ENCODE data around the gene GTF3C2. TPM values are rescaled to one million over a fixed set of nuclear protein-coding genes. Genes with fewer than 3 reads are reported as not detected.
"Not testable (repeated sequence)": the region's sequence is repeated elsewhere in the genome, so short reads cannot be mapped to it uniquely, and the experiment has no call there.

Gene GTF3C2
- total RNA-seq, 1 donor from 2014 or later, result 83.8 TPM

DNA sequence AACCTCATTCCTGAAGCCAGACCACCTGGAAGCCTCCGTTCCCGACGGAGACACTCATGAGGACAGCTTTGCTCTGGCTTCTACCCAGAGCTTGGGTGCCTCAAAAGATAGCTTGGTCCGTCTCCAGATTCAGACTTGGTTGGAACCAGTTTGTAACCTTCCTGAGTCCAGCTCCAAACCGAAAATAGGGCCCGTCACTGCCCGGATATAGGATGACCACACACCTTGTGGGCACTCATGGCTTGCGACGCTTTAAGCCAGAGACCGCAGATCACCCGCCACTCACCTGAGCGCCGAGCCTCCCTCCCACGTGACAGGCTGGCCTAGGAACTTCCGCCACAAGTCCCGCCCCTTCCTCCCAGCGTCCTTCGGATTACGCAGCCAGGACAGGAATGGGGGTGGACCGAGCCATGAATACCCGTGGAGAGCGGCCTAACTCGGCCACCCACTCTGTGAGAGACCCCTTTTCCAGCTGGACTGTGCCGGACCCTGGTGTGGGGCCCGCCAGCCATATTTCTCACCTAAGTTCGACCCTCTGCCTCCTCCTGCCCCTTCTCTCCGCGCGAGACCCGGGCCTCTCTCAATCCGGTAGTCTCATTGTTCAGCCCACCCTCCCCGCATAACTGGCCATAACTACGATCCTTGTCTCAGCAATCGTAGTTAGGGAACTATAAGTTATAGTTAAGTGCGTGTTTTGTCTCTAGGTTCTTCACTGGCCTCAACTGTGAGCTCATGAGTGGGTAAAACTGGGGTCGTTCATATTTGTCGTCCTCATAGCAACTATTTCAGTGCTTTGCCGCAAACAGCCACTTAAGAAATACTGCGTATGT lies 33.6 kb downstream of the GTF3C2 start, which contains the start of gene MPV17:
MPV17 (minus strand) TSS at position 332 of the 830 bp plus-strand sequence. CDS start 580 bp downstream, outside the sequence.
- no peaks in the 10 kb centered on the region for H3K27me3 Mint-ChIP-seq
- peak; percentile 96 for DNase-seq
- H3K9me3 Mint-ChIP-seq, result no peaks in the 10 kb centered on the region
- intact Hi-C loops (cut with micrococcal nuclease), result loop anchor here (1.0 to 5.0 kb wide), 3 partner anchors 34 to 106 kb away; partner anchors contain the start of genes CAD, EIF2B4, GTF3C2 and SNX17
- H3K27ac Mint-ChIP-seq, result peak within 1 kb of the TSS; percentile 98
- H3K4me1 Mint-ChIP-seq, result peaks cover 15% of the 10 kb centered on the region
- H3K36me3 Mint-ChIP-seq (ENCODE audit: low read depth), result peaks cover 27% of the 10 kb centered on the region
- H3K4me3 Mint-ChIP-seq, result peak within 1 kb of the TSS; percentile 99

DNA sequence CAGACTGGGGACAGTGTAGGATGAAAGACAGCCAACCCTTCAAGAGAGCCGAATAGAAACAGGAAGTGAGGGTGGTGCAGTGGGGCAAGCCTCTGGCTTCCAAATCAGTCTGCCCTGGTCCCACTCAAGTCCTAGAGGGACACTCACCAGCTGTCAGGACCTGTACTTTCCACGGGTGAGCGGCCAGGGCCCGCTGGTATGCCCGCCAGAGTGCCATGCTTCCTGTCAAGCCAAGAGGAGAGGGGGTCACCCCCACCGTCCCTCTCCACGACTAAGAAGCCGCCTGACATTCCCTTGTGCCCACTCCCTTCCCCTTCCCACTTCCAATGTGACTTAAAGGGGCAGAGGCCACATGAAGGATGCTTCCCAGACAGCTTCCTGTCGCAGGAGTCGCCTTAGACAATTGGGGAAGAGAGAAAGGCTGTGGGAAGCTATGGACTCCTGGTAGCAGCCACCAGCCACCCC lies 34.2 kb downstream of the GTF3C2 start:
- Mint-ChIP-seq H3K9me3 (no peaks in the 10 kb centered on the region), H3K27me3 (no peaks in the 10 kb centered on the region), H3K27ac (peak overlapping the region; percentile 98), H3K4me3 (peak overlapping the region; percentile 99), H3K4me1 (peaks cover 15% of the 10 kb centered on the region), H3K36me3 (ENCODE audit: low read depth) (peaks cover 26% of the 10 kb centered on the region)
- peak; percentile 74 for DNase-seq
- intact Hi-C loops (cut with micrococcal nuclease), result loop anchor here (2.0 to 5.0 kb wide), 2 partner anchors 34 to 105 kb away; partner anchors contain the start of genes CAD and GTF3C2

GRCh38 chr2:27320958-27321543 lies 35.5 kb downstream of the GTF3C2 start:
- peaks cover 15% of the 10 kb centered on the region for H3K4me1 Mint-ChIP-seq
- no peak overlapping the region for H3K27ac Mint-ChIP-seq
- DNase-seq, result no peak

DNA sequence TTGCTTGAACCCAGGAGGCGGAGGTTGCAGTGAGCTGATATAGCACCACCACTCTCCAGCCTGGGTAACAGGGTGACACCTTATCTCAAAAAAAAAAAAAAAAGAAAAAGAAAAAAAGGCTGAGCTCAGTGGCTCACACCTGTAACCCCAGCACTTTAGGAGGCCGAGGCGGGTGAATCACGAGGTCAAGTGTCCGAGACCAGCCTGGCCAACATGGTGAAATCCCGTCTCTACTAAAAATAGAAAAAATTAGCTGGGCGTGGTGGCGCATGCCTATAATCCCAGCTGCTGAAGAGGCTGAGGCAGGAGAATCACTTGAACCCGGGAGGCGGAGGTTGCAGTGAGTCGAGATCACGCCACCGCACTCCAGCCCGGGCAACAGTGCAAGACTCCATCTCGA lies 36.7 kb downstream of the GTF3C2 start:
- H3K4me3 Mint-ChIP-seq, H3K27ac Mint-ChIP-seq: not testable (repeated sequence)
- intact Hi-C loops (cut with micrococcal nuclease), result loop anchor here (5.0 kb wide), 1 partner anchor 103 kb away; the partner anchor contains the start of gene CAD

More at GRCh38 chr2:27320958-27321543, 35.5 kb downstream of the GTF3C2 start:
- Mint-ChIP-seq H3K9me3 (no peaks in the 10 kb centered on the region), H3K4me3 (no peak overlapping the region), H3K27me3 (no peaks in the 10 kb centered on the region), H3K36me3 (ENCODE audit: low read depth) (peaks cover 17% of the 10 kb centered on the region)
- intact Hi-C loops (cut with micrococcal nuclease), result loop anchor here (5.0 kb wide), 1 partner anchor 104 kb away; the partner anchor contains the start of gene CAD

DNA sequence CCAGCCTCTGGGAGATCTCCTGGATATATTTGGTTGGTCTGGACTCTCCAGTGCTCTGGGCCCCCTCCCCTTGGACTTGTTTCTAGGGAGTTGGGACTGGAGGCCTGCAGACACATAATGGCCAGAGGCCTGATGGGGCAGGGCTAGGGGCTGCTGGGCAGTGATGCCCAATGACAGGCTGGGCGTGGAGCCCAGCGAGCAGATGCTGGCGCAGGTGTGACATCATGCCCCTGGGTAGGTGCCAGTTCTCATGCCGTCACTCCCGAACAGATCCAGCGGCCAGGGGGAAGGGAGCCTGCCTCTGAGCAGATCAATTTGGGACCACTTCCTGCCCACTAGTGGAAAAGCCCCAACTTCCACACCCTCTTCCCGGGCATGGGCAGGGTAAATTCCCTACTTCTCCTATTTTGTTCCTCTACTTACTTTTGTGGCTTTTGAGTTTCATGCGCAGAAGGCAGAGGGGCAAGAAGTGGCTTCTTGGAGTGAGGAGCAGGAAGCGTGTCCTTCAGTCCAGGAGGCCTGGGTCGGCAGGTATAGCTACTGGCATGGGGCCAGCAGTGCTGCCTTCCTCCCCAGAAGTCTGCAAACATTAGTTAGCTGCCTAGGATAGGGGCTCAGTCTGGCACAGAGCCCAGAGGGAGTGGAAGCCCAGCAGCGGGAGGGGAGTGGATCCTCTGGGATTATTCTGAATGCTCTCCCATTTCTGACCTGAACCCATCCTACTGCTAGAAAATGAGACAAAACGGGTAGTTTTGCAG lies 39.7 kb downstream of the GTF3C2 start:
- Mint-ChIP-seq H3K9me3 (no peaks in the 10 kb centered on the region), H3K4me1 (peaks cover 5% of the 10 kb centered on the region), H3K36me3 (ENCODE audit: low read depth) (peaks cover 8% of the 10 kb centered on the region), H3K27ac (no peak overlapping the region), H3K27me3 (no peaks in the 10 kb centered on the region), H3K4me3 (no peak overlapping the region)
- no peak for DNase-seq
- intact Hi-C loops (cut with micrococcal nuclease), result no loop called here

More for the DNA sequence above, 36.7 kb downstream of the GTF3C2 start:
- H3K27me3 Mint-ChIP-seq, H3K9me3 Mint-ChIP-seq, DNase-seq: not testable (repeated sequence)
- Mint-ChIP-seq H3K36me3 (ENCODE audit: low read depth) (peaks cover 12% of the 10 kb centered on the region), H3K4me1 (peaks cover 15% of the 10 kb centered on the region)

GRCh38 chr2:27315122-27315521 lies 41.4 kb downstream of the GTF3C2 start:
- no peaks in the 10 kb centered on the region for H3K4me1 Mint-ChIP-seq
- no peak overlapping the region for H3K27ac Mint-ChIP-seq
- H3K36me3 Mint-ChIP-seq (ENCODE audit: low read depth), result peaks cover 13% of the 10 kb centered on the region
- H3K27me3 Mint-ChIP-seq, result no peaks in the 10 kb centered on the region
- intact Hi-C loops (cut with micrococcal nuclease), result no loop called here
- H3K9me3 Mint-ChIP-seq, result no peaks in the 10 kb centered on the region
- DNase-seq, result no peak
- H3K4me3 Mint-ChIP-seq, result no peak overlapping the region

GRCh38 chr2:27314709-27315108 lies 41.9 kb downstream of the GTF3C2 start:
- H3K27ac Mint-ChIP-seq, result no peak overlapping the region

DNA sequence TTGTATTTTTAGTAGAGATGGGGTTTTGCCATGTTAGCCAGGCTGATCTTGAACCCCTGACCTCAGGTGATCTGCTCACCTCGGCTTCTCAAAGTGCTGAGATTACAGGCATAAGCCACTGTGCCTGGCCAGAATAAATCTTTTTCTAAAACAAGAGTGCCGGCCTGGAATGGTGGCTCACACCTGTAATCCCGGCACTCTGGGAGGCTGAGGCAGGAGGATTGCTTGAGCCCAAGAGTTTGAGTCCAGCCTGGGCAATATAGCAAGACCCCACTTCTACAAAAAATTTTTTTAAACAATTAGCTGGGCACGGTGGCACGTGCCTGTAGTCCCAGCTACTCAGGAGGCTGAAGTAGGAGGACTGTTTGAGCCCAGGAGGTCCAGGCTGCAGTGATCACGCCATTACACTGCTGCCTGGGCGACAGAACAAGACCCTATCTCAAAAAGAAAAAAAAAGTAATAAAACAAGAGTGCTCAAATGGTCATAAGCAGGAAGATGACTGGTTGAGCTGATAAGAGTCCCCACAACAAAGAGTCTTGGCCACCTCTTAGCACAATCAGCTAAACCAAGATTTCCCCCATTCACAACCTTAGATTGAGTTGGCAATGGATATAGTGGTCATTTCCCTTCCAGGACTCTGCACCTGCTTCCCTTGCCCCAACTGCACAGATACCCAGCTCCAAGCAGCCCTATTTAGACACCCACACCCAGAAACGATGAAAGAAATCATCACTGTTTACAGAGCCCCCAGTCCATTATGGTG lies 42.5 kb downstream of the GTF3C2 start:
- intact Hi-C loops (cut with micrococcal nuclease), result no loop called here
- H3K9me3 Mint-ChIP-seq, result no peaks in the 10 kb centered on the region
- no peak overlapping the region for H3K4me3 Mint-ChIP-seq
- peaks cover 20% of the 10 kb centered on the region for H3K36me3 Mint-ChIP-seq (ENCODE audit: low read depth)
- H3K27ac Mint-ChIP-seq, result no peak overlapping the region
- no peaks in the 10 kb centered on the region for H3K27me3 Mint-ChIP-seq
- H3K4me1 Mint-ChIP-seq, result no peaks in the 10 kb centered on the region
- no peak for DNase-seq

More at GRCh38 chr2:27314709-27315108, 41.9 kb downstream of the GTF3C2 start:
- intact Hi-C loops (cut with micrococcal nuclease), result no loop called here
- no peaks in the 10 kb centered on the region for H3K9me3 Mint-ChIP-seq
- H3K4me3 Mint-ChIP-seq, result no peak overlapping the region
- no peaks in the 10 kb centered on the region for H3K4me1 Mint-ChIP-seq
- DNase-seq, result no peak
- H3K27me3 Mint-ChIP-seq, result no peaks in the 10 kb centered on the region
- peaks cover 15% of the 10 kb centered on the region for H3K36me3 Mint-ChIP-seq (ENCODE audit: low read depth)

DNA sequence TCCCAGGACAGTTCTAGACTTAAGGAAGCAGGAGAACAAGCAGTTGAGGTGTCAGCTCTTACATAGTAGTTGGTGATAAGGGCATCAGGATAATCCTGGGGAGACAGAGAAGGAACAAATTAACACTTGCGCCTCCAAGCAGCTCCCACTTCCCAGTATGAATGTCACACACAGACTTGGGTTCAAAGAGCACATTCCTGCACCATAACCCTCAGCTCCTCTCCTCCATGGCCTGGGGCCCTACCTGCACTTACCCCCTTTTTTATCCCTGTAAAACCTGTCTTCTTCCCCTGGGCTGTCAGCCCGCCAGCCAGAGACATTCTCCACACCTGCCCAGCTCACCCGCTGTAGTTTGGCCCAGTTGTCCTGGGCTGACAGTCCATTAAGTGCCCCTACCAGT lies 44.4 kb downstream of the GTF3C2 start:
- H3K4me3 Mint-ChIP-seq, result no peak overlapping the region
- intact Hi-C loops (cut with micrococcal nuclease), result no loop called here
- no peak for DNase-seq
- no peaks in the 10 kb centered on the region for H3K4me1 Mint-ChIP-seq
- H3K27ac Mint-ChIP-seq, result no peak overlapping the region
- peaks cover 22% of the 10 kb centered on the region for H3K36me3 Mint-ChIP-seq (ENCODE audit: low read depth)
- peaks cover 2% of the 10 kb centered on the region for H3K27me3 Mint-ChIP-seq
- no peaks in the 10 kb centered on the region for H3K9me3 Mint-ChIP-seq

GRCh38 chr2:27309651-27310050 lies 46.9 kb downstream of the GTF3C2 start:
- H3K4me3 Mint-ChIP-seq, result no peak overlapping the region
- no peak overlapping the region for H3K27ac Mint-ChIP-seq
- no peak for DNase-seq
- no peaks in the 10 kb centered on the region for H3K9me3 Mint-ChIP-seq
- peaks cover 16% of the 10 kb centered on the region for H3K27me3 Mint-ChIP-seq
- peaks cover 20% of the 10 kb centered on the region for H3K36me3 Mint-ChIP-seq (ENCODE audit: low read depth)
- H3K4me1 Mint-ChIP-seq, result no peaks in the 10 kb centered on the region
- intact Hi-C loops (cut with micrococcal nuclease), result no loop called here

GRCh38 chr2:27308359-27308881 lies 48.1 kb downstream of the GTF3C2 start, which contains the start of gene UCN:
UCN (minus strand) TSS chr2:27308445; CDS start chr2:27307895, 550 bp downstream.
- Mint-ChIP-seq H3K27me3 (peaks cover 19% of the 10 kb centered on the region), H3K4me1 (no peaks in the 10 kb centered on the region), H3K9me3 (no peaks in the 10 kb centered on the region), H3K27ac (no peak within 1 kb of the TSS), H3K36me3 (ENCODE audit: low read depth) (peaks cover 20% of the 10 kb centered on the region), H3K4me3 (peak within 1 kb of the TSS; percentile 43)
- DNase-seq, result no peak
- intact Hi-C loops (cut with micrococcal nuclease), result no loop called here

- Mint-ChIP-seq H3K27me3 (peaks cover 19% of the 10 kb centered on the region), H3K4me3 (no peak overlapping the region), H3K4me1 (peaks cover 4% of the 10 kb centered on the region), H3K36me3 (ENCODE audit: low read depth) (peaks cover 20% of the 10 kb centered on the region), H3K27ac (no peak overlapping the region), H3K9me3 (no peaks in the 10 kb centered on the region)
- intact Hi-C loops (cut with micrococcal nuclease), result no loop called here
- DNase-seq, result no peak
Measured at GRCh38 chr2:27307545-27308358, 48.8 kb downstream of the GTF3C2 start.

Data from activated CD4-positive, alpha-beta T cell treated with anti-CD3 and anti-CD28 coated beads, Interleukin-2, amount 10 ng/mL, durations not matched to agents 24 days and 14 days (primary cell).